ENCODE data around the gene IDUA.
A peak's percentile ranks its signal among the peaks of the same experiment; 100 is the strongest.
"Not testable (repeated sequence)": the region's sequence is repeated elsewhere in the genome, so short reads cannot be mapped to it uniquely, and the experiment has no call there.

IDUA gene

DNA sequence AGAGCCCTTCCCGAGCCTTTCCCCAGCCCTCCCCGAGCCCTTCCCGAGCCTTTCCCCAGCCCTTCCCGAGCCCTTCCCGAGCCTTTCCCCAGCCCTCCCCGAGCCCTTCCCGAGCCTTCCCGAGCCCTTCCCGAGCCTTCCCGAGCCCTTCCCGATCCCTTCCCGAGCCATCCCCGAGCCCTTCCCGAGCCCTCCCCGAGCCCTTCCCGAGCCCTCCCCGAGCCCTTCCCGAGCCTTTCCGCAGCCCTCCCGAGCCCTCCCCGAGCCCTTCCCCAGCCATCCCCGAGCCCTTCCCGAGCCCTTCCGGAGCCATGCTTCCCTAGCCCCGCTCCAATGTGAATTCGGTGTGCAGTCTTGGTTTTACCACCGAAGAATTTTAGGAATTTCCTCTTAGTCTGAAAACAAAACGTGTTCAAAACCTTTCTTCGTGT, 59.8 kb downstream of the IDUA start:
- peak; percentile 63 for DNase-seq (ENCODE audit: low read depth)

DNA sequence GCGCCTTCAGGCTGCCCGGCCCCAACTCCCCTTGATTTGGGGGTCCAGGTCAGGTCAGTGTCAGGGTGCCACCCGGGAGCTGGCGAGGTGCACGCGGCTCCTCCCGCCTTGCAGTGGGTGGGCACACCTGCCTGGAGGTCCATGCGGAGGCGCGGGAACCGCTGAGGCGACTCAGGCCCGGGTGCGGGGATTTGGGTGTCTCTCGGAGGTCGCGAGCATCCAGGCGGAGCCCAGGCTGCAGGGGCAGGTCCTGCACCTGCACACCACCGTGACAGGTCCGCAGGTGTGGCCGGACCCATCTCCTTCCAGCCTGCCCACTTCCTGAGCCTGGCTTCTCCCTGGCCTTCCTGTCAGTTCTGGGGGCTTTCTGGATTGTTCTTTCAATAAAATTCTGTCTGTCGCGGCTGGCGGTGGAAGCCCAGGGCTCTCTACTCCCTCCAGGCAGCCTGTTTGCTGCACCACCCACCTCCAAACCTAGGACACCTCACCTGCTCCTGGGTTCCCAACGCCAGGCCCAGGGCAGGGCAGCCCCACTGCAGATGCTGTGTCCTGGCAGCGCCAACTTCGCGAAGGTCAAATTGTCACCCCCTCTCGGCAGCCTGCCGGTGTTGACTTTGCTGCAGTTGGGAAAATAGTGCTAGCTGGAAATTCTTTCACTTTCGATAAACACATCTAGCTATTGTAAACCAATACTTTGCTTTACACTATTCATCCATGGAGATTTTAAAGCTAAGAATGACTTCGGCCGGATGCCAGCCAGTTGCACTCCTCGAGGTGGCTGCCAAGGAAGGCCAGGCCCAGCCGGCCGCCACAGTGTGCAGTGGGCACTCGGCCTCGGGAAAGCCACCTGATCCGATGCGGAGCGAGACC, 60.5 kb downstream of the IDUA start:
- DNase-seq (ENCODE audit: low read depth), result no peak

DNA sequence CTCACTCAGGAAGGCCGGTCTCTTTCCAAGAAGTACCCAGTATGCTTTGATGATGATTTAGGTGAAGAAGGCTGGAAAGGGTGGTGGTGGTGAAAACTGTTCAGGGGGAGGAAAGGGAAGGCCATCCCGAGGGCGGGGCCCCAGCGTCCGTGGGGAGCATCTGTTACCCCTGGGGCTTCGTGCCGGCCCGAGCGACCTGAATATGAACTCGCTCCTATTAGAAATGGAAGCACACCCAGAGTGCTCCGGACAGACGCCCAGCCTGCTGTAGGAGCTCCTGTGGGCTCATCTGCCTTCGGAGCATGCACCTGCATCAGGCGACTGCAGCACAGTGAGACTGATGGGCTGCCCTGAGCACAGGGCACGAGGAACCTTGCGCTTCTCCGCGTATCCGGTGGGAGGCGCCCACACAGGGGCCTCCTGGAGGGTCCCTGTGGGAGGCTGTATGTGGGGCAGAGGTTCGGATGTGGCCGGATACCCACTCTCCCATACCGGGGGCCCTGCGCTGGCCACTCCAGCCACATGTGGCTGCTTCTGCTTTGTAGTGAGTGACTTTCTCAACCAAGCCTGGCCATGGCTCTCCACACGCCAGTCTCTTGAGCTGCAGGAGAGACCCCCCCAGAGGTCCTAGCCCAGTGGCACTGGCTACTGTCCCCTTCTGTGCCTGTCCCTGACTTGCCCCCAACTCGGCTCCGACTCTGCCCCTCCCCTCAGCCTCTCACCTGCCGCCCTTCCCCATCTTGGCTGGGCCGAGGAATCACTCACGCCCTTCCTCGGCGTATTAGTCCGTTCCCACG, 61.3 kb downstream of the IDUA start:
- DNase-seq (ENCODE audit: low read depth), result no peak

DNA sequence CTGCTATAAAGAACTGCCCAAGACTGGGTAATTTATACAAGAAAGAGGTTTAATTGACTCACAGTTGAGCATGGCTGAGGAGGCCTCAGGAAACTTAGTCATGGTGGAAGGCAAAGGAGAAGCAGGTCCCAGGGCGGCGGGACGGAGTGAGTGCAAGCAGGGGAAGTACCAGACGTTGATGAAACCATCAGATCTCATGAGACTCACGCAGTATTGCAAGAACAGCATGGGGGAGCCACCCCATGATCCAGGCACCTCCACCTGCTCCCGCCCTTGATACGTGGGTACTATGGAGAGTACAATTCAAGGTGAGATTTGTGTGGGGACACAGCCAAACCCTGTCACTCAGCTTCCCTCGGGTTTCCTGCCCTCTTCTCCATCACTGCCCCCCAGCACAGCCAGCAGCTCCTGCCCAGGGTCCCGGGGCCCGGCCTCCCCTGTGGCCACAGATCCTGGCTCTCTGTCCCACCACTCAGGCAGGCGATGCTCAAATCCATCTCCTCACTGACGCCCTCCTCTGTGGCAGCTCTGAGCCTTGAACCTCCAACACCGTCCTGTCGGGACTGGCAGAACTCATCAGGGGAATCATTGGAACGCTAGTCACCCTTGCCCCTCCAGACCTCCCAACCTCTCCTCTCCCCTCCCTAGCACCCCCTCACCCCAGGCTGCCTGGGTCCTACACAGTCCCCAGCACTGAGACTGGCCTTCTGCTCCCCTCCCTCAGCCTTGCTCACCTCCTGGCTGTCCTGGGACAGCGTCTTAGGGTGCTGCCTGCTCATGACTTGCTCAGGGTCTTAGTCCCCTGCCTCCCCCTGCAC, 62.1 kb downstream of the IDUA start:
- peak; percentile 25 for DNase-seq (ENCODE audit: low read depth)

DNA sequence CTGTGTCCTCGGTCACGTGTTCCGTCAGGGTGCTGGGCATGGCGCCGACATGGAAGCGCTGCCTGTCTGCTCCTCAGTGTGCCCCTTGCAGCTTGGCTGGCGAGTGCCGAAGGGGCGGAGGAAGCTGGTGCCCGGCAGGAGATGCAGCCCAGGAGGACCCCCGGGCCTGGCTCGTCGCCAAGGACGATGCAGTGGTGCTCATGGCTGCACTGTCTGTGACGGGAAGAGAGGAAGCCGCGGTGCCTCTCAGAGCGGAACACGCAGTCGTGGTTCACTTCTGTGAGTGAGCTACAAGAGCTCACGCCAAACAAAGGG, 62.7 kb downstream of the IDUA start:
- no peak for DNase-seq (ENCODE audit: low read depth)

DNA sequence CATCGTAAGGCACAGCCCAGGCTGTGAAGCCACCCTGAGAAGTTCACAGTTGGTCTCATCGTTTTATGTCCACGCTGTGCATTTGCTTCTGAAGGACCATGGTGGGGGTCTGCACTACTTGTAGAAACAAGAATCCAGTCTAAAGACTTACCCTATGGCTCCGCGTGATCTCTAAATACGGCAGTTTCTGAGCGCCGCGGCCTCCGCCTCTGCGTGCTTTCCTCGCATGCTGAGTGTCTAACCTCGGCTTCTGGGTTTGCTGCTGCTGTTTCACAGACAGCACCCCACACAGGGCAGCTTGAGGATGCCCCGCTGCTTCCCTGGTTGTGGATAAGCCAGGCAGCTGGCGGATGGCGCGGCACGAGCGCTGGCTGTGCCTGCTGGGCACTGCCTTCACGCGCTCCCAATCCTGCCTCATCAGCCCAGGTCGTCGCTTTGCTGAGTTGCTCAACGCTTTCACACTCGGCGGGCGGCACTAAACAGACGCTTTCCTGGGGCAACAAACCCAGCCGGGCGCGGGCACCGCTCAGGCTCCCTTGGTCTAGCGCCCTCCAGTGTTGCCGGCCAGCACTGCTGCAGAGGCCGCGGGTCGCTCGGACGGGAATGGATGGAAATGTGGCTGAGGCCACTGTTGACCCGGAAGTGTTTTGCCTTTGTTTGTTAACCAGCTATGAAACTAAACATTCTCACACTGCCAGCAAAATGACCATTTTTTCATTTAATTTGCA, 63.8 kb downstream of the IDUA start:
- DNase-seq (ENCODE audit: low read depth), result no peak

DNA sequence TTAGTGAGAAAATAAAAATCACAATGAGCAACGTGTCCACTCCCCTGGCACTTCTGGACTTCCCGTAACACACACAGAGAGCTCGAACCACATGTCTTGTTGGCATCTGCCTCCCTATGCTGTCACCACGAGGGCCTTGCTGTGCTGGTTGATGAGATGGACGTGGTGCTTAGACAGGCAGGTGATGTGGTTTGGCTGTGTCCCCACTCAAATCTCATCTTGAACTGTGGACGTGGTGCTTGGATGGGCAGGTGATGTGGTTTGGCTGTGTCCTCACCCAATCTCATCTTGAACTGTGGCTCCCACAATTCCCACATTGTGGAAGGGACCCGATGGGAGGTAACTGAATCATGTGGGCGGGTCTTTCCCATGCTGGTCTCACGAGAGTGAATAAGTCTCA, 64.6 kb downstream of the IDUA start:
- DNase-seq (ENCODE audit: low read depth), result no peak

DNA sequence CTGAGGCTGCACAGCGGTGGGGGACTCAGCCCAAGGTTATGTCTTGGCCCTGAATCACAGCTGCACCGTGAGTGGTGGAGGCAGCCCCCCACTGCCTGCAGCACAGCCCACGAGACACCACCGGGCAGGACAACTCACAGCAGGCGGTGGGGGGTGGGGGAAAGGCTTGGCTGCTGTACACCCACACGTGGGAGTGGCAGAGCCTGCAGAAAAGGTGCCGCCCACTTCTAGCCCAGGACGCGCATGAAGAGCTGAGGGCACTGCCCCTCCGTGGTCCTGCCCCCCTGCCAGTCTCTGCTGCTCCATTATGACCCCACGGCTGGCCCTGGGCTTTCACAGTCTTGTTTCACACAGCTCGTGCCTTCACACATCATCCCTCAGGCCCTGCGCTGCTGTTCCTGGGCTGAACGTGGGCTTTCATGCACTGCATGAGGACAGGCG, 65.4 kb downstream of the IDUA start:
- no peak for DNase-seq (ENCODE audit: low read depth)

DNA sequence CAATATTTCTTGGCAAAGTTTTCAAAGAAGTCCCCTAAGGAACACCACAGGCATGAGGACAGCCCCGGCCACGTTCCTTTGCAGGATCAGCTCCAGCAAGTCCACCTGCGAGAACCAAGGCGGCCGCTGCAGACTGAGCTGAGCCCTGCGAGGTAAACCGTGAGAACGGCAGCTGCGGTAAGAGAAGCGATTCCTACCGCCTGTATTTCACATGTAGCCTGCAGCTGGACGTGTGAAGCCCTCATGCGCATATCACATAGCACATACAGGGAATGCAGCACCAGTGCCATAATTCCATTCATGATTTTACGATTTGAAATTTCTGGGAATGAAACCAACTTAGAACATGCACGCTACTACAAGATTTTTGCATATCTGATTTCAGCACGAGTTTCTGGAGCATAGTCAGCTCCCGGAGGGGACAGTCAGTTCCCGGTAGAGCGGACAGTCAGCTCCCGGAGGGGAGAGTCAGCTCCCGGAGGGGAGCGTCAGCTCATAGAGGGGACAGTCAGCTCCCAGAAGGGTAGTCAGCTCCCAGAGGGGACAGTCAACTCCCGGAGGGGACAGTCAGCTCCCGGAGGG, 66.3 kb downstream of the IDUA start:
- peak; percentile 83 for DNase-seq (ENCODE audit: low read depth)

DNA sequence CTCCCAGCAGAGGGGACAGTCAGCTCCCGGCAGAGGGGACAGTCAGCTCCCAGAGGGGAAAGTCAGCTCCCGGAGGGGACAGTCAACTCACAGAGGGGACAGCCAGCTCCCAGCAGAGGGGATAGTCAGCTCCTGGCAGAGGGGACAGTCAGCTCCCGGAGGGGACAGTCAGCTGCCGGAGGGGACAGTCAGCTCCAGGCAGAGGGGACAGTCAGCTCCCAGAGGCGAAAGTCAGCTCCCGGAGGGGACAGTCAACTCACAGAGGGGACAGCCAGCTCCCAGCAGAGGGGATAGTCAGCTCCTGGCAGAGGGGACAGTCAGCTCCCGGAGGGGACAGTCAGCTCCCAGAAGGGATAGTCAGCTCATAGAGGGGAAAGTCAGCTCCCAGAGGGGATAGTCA, 67.0 kb downstream of the IDUA start:
- DNase-seq (ENCODE audit: low read depth), result not testable (repeated sequence)

Measured in stromal cell of bone marrow (primary cell).